GM18861 (cell line): ENCODE data around the gene NCBP1.
"Not testable (repeated sequence)": the region's sequence is repeated elsewhere in the genome, so short reads cannot be mapped to it uniquely, and the experiment has no call there.

Experiments used
- ATAC-seq: cut with Tn5 transposase; IDR thresholded peaks from one replicate; pipeline ENCODE4 v1.9.1; 2021; ENCODE audit not compliant: unreplicated experiment

Gene NCBP1

DNA sequence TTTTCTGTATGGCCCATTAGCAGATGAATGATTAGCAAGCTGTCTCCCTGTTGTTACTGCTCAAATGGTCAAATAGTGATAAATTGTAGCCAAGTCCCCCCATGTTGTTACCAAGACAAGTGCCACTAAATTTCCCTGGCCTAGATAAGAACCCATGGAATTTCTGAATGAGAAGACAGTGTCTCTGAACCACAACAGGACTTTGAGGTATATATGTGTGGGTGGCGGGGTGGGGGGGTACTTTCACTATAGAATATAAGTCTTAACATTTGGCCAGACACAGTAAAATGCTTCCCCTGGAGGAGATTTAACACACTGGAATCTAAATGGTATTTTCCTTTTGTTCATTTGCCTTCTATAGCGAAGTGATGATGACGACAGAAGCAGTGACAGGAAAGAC, 34.9 kb downstream of the NCBP1 start:
- ATAC-seq: no peak

DNA sequence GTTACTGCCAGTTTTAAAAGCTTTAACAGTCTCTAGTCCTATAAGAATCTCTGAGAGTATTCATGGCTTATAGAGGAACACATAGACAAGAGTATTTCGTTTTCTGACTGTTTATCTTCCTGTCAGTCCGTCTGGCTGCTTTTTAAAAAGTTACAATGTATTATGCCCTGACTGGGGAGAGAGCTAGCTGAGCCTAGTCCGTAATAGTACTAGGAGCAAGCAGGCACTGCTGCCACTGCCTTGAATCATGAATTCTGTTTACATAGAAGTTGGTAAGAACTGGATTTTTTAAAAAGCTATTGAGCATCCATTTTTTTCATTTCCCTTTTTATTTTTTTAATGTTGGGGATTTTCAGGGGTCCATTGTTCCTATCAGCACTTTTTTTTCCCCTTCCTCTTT, 37.0 kb downstream of the NCBP1 start:
- ATAC-seq: no peak

DNA sequence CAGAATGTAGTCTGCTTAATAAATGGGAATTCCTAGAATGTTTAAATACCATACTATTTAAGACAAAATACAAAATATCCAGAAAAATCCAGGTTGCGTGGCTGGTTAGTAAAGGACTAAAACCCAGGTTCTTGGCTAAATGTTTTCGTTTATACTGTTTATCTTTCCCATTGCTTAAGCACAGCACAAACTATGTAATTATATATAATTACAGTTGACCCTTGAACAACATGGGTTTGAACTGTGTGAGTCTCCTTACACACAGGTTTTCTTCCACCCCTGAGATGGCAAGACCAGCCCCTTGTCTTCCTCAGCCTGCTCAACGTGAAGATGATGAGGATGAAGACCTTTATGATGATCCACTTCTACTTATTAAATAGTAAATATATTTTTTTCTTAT, 38.8 kb downstream of the NCBP1 start:
- no peak for ATAC-seq

DNA sequence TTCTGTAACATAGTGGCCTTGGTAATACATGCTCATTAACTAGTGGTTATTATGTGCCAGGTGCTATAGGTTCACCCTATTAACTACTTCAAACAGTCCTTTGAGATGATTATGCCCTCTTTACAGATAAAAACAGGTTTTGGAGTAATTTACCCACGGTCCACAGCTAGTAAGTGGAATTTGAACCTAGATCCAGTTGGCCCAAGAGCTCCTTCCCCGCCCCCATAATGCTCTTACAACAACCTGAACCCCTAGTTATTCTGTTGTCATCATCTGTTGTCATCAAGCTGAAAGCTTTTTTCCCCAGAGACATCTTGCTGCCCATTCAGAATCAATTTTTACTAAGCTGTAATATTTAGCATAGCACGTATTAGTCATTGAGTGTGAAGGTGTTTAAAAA, 40.3 kb downstream of the NCBP1 start:
- ATAC-seq: no peak

DNA sequence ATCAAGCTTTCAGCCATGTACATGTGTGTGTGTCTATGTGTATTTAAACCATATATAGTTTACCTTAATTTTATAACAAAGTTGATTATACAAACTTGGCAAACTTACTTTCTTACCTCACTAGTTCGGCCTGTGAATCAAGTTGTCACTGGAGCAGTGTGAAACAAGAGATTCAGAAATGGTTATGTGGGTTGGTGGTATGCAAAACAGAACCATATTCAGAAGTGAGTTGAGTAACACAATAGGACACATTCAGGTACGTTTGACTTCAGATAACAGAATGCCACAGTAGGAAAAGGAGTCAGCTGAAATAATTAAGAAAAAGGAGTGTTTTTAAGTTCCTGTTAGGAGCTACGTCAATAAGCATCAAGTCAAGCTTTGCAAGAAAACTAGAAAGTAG, 42.0 kb downstream of the NCBP1 start:
- ATAC-seq: no peak

DNA sequence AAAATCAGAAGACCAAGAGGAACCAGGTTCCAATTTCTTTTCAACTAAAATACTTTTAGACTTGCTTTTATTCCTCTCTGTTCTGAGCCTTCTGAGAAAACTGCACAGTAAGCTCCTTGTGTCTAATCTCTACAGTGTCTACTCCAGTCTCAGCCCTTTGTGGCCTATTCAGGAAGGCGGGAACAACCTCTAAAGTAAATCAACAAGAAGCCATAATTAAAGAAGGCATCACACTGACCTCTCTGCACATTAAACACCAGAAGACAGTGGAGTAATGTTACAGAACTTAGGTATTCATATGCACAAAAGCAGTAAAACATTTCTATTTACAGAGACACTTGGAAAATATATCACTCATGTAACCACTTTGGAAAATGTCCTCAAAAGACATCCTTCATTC, 48.6 kb downstream of the NCBP1 start:
- ATAC-seq: no peak

DNA sequence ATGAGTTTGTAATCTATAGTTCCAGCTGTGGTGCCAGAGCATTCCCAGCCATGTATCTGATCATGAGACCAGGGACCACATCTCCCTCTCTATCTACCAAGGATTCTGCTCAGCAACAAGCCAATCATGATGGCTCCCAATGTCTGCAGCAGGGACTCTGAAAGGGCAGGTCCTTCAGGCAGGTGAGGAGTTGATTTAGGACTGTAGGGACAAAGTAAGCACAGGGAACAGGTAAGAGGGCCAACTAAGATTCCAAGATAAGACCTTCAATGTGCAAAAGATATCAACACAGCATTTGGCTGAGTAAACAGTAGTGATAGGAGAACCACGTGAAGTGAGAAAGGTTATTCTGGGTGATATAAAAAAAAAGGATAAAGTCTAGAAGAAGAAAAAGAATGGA, 55.0 kb downstream of the NCBP1 start:
- no peak for ATAC-seq

DNA sequence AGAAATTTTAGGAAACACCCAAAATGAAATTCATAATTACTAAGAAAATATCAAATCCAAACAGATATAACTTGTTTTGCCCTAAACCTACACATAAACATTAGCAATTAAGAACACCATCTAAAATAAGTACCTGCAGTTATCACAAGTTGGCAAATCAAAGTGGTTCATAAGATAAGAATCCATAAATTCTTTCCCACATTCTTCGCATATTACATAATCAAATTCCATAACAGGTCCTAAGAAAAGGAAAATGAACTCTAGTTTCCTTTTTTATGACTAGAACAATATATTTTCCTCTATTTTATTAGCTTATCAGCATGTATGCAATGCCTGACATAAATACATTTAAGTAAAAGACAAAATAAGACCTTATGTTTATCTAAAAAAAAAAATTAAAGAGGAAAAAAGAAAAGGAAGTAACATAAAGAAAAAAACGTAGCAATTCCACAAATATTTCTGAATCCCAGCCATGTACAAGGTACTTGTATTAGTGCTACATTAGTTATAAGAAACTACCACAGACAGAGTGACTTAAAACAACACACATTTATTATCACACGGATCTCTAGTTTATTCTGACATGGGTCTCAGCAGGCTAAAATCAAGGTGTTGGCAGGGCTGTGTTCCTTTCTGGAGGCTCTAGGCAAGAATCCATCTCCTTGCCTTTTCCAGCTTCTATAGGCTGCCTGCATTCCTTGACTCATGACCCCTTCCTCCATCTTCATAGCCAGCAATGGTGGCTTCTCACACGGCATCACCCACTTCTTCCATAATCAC, 56.0 kb downstream of the NCBP1 start:
- no peak for ATAC-seq

DNA sequence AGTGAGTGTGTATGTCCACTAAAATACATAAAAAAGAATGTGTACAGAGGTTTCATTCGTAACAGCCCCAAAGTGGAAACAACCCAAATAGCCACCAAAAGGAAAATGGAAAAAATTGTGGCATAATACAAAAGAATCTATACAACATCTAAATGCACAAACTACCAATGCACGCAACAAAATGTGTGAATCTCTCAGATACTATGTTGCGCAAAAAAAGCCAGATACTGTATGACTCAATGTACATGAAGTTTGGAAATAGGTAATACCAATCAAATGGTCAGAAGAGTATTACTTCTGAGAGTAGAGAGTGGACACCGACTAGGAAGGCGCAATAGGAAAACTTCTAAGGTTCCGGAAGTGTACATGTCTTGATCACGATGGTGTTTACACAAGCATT, 61.1 kb downstream of the NCBP1 start:
- no peak for ATAC-seq

DNA sequence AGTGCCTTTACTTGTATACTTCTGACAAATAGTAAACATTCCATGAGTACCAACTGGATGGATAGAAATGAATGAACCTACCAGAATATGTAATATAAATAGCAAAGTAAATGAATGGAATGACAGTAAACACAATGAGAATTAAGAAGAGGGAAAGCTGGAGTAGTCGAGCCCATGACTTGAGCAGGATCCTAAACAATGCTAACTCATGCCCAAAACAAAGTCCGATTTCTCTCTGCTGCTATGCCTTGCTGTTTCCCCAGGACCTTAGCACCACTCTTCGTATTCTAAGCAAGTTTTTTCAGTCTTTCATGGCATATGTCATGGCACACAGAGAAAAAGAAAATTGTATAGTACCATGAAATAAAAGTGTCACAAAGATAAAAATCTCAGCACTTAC, 61.8 kb downstream of the NCBP1 start:
- no peak for ATAC-seq

DNA sequence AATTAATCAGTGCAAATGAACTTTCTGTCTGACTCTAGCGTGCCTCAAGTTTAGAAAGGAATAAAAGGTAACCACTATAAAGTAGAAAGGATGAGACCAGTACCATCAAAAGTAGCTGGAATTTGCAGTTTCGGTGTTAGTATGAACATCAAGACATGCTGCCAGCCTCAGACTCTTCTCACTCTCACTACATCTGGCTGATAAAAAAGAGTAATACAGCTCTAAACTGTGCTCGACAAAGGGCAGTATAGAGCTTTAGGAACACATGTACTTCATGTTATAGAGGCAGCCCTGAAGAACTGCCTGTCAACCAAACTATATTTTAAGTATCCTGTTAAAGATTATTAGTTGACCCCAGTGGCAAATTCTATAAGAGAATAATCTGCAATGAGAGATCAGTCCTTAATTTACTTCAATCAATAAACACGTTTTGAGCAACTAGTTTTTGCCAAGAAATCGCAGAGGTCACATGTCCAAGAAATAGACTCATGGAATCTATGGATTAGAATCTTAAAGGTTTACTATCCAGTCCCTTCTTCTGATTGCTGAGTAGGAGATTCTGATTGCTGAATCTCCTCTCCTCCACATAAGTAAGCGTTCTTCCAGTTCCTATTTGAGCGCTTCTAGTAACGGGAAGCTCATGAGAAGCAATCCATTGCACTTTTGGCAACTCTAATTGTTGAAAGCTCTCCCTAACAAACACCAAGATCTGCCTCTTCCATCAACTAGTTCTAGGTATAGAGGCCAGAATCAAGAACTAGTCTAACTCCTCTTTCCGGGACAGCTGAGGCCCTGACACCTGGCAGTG, 62.6 kb downstream of the NCBP1 start:
- ATAC-seq: peak; percentile 26

DNA sequence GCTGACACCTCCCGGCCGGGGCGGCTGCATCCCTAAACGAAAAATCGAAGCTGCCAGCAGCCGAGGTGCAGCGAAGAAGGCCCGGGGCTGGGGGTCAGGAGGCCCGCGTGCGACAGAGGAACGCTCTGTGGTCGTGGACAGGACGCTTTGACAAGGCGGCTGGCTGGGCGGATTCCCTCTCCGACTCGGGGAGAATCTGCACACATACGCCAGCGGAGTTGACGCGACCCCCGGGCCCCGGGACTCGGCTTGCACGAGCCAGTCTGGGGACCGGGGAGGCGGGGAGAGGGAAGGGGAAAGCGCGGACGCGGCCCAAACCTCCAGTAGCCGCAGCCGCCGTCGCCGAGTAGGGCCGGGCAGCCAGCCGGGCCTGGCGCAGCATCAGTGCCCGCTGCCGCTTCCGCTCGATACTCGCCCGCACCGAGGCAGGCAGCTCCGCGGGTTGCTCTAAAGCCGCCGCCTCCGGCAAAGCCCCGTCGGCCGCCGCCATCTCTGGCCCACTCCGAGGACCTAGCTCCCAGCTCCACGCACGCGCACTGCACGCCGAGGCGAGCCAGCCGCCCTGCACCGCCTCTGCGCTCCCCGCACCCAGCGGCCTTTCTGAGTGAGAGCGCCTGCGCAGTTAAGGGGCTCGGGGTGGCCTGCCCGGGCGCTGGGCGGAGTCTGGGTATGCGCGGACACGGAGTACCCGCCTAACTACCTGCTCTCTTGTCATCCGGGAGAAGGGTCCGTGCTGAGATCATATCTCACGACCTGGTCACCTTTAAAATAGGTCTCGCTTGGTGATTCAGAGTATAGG, 63.4 kb downstream of the NCBP1 start, which contains the start of gene XPA:
Gene XPA, minus strand, starts transcription at position 538 of the 799 bp plus-strand sequence. Its CDS starts 48 bp downstream, at position 490.
- ATAC-seq: peak; percentile 86

DNA sequence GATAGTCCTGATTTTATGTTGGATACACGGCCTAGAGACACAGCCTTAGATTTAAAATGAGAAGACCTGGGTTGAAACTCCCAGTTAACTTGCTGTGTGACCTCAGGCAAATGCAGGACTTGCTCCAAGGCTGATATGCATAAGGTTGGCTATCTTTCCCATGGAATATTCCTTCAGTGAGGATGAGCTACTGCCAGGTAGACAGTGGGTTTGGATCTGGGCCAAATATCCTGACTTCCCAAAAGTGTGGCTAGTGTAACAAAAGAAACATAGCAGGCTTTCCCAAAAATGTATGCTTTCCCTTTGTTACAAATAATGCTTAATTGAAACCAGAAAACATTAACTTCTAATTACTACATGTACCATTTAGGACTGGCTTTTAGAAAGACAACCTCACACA, 64.2 kb downstream of the NCBP1 start:
- no peak for ATAC-seq

DNA sequence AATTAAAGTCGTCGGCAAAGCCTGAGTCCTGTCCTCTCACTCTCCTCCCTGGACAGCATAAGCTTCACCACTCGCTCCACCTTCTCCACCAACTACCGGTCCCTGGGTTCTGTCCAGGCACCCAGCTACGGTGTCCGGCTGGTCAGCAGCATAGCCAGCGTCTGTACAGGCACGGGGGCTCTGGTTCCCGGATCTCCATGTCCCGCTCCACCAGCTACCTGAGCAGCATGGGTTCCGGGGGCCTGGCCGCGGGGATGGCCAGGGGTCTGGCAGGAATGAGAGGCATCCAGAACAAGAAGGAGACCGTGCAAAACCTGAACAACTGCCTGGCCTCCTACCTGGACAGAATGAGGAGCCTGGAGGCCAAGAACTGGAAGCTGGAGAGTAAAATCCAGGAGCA, 65.2 kb downstream of the NCBP1 start:
- no peak for ATAC-seq

DNA sequence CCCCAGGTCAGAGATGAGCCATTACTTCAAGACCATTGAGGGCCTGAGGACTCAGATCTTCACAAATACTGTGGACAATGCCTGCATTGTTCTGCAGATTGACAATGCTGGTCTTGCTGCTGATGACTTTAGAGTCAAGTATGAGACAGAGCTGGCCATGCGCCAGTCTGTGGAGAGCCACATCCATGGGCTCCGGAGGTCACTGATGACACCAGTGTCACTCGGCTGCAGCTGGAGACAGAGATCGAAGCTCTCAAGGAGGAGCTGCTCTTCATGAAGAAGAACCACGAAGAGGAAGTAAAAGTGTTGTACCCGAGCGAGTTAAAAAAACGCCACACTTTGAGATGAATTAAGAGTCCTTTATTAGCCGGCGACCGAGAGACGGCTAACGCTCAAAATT, 65.7 kb downstream of the NCBP1 start:
- not testable (repeated sequence) for ATAC-seq

DNA sequence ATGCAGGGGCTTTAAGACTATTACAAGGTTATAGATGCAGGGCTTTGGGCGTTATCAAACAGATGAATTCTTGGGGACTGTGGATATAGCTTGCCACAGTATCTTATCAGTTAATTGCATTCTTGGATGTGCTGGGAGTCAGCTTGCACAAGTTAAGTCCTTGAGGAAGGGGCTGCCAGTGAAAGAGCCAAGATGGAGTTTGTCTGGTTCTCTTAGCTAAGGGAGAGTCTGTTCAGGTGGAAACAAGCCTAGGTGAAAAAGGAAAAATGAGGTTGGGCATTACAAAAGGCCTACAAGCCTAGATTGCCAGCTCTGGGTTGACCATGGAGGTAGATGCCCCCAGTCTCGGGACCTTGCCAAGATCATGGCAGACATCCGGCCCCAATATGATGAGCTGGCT, 66.2 kb downstream of the NCBP1 start:
- not testable (repeated sequence) for ATAC-seq

DNA sequence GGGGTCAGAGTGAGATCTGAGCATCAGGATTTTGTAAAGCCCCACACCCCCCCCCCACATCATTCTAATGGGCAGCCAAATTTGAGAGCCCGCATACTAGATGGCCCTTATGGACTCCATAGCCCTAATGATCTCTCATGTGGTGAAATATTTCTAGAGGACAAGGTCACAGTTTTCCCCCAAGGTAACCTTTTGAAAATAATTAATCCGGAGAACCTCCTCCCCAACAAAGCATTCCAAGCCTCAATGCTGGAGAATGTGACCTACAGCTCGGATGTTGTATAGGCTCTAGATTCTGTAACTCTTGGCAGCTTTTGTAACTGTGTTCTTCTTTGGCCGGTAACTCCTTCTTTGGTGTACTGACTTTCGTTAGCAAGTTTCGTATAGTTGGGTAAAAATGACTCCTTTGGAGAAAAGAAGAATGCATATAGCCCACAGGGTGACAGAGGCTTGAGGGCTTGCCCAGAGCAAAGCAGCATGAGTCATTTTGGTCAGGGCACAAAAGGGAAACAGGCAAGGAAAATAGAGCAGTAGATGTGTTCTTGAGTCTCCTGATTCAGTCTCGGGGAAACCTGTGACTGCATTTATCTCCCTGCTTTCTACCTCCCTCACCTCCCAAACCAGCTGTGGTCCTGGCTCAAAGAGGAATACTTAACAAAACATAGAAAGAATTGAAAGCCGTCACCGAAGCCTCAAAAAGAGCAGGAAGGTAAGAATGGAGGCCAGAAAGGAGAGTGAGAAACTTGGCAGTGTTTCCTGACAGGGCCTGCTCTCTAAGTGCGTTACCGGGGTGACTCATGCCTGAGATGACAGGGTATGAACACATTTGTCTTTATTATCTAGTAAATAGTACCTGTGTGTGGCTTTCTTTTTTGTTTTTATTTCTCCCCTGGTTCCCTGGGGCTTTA, 70.1 kb downstream of the NCBP1 start:
- ATAC-seq: no peak

DNA sequence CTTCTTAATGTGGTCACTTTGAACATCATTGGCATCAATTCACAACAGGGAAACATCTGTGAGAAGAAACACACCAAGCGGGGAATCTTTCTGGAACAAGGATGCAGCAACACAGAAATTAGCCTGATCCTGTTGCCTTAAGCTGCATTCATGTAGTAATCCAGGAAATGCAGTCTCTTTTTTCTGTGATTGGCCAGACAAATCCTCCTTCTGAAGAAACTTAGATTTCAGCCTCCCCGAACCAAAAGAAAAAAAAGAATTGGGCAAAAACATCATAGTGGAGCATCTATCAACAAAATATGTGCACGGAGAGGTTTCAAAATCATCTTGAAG, 70.7 kb downstream of the NCBP1 start:
- ATAC-seq: no peak

DNA sequence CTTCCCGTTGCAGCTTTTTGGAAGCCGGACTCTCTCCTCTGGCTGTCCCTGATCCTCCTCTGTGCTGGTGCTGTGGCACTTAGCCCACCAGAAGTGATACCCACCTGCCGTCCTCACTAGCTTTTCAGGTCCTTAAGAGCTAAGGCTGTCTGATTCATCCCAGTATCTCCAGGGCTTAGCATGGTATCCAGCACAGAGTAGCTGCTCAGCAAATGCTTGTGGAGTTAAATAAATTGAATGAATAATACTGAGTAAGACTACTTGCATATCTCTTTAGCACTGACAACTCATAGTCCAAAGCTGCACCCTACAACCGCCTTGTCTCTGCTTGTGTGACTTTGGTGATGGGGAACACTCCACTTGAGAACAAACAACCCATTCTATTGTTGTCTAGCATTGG, 71.2 kb downstream of the NCBP1 start:
- ATAC-seq: no peak

DNA sequence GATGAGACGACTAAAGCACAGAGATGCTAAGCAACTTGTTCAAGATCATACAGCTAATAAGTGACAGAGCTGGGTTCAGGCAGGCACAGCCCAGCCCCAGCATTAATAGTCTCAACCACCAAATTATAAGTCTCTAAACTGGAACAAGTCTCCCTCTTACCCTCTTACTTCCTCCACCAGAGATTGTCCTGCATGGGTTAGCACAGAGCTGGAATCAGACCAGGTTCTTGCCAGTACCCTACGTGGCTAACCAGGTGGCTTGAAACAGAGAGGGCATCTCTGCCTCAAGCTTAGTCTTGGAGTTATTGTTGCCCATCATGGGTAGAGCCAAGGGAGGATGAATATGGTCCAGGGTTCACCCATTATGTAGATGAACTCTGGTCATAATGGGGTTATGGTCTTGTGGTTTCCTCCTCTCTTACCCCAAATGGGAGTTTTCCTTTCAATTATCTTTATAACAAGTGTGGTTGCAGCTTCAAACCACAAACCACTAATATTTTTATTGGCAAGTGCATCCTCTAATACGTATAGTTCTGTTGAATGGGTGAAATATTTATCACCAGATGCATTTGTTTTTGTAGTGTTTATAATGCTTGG, 71.8 kb downstream of the NCBP1 start:
- ATAC-seq: no peak
